ENCODE measurements around the gene PRKCZ.
"Not testable (repeated sequence)": the region's sequence is repeated elsewhere in the genome, so short reads cannot be mapped to it uniquely, and the experiment has no call there.

Gene PRKCZ

GRCh38 chr1:2101531-2101930 lies 51.3 kb downstream of the PRKCZ start:
- no peak for DNase-seq (ENCODE audit: low read depth in 2 of 2)

DNA sequence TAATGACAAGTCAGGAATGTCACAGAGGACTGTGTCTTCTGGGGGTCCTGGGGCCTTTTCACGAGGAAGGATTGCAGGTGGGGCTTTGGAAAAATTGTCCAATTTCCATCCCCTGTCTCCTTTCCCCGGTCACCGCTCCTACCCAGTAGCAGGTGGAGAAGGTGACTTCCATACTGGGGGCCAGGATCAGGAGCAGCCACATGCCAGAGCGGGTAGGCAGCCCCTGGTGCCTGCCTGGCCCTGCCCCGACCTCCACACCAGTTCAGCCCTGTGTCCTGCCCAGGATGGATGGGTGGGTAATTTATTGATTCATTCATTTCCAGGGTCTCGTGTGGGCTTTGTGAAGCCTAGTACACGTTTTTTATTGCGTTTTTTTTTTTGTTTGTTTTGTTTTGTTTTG lies 51.7 kb downstream of the PRKCZ start:
- DNase-seq (ENCODE audit: low read depth in 2 of 2) = no peak

DNA sequence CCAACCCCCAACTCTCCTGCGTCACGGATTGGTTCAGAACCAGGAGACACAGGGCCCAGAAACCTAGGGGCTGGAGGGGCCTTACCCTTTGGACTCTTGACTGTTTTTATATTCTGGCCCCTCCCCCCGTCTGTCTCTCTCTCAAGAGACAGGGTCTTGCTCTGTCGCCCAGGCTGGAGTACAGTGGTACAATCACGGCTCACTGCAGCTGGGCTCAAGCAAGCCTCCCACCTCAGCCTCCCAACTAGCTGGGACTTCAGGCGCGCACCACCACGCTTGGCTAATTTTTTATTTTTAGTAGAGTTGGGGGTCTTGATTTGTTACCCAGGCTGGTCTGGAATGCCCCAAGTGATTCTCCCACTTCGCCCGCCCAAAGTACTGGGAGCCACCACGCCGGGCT lies 52.5 kb downstream of the PRKCZ start:
- DNase-seq (ENCODE audit: low read depth in 2 of 2) = no peak

DNA sequence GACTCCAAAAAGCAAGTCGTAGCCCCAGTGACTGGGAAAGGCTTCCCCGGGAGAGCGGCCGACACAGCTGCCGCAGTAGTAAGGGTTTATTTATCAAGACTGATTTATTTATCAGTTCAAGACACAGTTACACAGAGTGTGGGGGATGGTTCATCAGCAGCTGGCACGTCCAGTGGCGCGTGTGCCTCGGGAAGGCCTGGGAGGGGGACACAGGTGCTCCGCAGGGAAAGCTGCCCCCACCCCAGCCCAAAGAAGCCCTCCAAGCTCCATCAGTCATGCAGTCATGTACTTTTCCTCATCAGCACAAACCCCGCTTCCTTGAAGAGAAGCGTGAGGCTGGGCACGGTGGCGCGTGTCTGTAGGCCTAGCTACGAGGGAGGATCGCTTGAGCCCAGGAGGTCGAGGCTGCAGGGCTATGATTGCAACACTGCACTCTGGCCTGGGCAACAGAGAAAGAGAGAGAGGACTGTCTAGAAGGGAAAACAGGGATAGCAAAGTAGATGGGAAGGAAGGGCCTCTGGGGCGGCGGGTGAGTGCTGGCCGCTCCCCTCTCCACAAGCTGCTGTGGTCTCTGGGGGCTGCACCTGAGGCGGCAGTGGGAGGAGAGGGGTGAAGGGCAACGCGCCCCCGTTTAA lies 53.2 kb downstream of the PRKCZ start:
- DNase-seq (ENCODE audit: low read depth in 2 of 2) = no peak

DNA sequence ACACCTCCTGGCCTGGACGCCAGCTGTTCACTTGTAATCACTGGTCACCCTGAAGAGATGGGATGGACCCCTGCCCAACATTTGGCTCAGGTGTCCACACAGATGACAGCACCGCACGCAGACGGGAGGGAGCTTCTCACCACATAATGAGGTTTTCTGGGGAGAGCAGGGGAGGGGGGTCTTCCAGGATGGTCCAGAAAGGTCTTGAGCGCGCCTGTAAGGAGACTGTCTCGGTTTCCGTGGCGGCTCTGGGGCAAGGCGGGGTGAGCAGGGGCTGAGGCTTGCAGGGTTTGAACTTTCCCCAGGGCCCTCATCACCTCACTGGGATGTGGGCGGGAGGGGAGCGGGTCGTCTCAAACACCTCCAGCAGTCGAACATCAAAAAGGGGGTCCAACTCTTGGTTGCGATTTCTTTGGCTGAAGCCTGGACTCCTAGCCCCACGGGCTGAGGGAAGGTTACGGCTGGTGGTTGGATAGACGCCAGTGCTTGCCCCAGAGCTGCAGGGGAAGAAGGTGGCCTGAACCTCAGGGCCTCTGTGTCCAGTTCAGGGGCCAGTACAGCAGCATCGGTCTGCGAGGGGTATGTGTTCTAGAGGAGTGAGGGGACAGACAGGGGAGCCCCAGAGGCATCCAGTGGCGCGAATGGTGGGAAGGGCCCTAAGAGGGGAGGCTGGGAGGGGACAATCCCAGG lies 53.8 kb downstream of the PRKCZ start:
- DNase-seq (ENCODE audit: low read depth in 2 of 2) = no peak

- no peak for DNase-seq (ENCODE audit: low read depth in 2 of 2)
These were observed 54.6 kb downstream of the PRKCZ start for GRCh38 chr1:2104621-2105427.

GRCh38 chr1:2105781-2106524 lies 55.7 kb downstream of the PRKCZ start:
- no peak for DNase-seq (ENCODE audit: low read depth in 2 of 2)

GRCh38 chr1:2106659-2107405 lies 56.6 kb downstream of the PRKCZ start:
- no peak for DNase-seq (ENCODE audit: low read depth in 2 of 2)

DNA sequence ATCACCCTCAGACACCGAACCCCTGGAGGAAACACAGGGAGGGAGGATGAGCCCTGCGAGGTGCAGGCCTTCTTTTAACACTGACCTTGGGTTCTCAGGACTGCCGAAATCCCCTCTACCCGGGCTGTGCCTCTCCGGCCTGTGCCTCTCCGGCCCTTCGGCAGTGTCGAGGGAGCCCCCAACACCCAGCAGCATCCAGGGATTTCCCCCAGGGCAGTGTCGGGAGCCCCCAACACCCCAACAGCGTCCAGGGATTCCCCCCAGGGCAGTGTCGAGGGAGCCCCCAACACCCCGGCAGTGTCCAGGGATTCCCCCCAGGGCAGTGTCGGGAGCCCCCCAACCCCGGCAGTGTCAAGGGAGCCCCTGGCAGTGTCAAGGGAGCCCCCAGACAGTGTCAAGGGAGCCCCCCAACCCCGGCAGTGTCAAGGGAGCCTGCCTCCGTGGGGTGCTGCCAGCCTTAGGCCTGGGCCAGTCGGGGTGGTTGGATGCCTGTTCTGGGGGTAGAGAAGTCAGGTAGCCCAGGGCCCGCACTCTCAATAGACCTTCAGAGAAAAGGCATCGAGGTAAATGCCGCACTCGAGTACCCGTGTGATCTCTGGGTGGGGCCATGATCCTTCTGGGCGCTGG lies 57.5 kb downstream of the PRKCZ start:
- no peak for DNase-seq (ENCODE audit: low read depth in 2 of 2)

- peak in 1 of 2 experiments; percentile 2 for DNase-seq (ENCODE audit: low read depth in 2 of 2)
These were observed 58.1 kb downstream of the PRKCZ start for GRCh38 chr1:2108213-2108876.

DNA sequence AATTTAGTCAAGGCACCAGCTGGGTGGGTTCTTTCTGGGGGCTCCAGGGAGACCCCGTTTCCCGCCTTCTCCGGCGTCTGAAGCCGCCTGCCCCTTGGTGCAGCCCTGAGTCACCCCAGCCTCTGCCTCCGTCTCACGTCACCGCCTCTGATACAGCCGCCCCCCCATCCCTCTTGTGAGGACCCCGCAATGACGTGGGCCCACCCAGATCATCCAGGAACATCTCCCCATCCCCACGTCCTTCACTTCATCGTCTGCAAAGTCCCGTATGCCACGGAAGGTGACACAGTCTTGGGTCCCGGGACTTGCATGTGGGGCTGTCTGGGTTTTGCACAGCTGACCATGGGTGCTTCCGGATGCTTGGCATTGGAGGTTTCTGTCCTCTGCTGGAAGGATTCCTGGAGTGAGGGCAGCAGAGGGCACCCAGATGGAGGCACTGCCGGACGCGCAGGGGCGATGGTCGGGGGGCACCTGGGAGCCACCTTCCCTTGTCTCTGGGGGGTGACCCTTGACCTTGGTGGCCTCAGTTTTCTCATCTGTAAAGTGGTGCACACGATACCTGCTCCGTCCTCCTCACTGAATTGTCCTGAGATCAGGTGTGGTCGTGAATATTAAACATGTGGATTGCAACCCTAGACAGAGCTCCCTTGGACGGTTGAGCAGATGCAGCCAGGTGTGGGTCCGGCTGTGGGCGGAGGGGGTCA lies 58.8 kb downstream of the PRKCZ start:
- DNase-seq (ENCODE audit: low read depth in 2 of 2) = no peak

DNA sequence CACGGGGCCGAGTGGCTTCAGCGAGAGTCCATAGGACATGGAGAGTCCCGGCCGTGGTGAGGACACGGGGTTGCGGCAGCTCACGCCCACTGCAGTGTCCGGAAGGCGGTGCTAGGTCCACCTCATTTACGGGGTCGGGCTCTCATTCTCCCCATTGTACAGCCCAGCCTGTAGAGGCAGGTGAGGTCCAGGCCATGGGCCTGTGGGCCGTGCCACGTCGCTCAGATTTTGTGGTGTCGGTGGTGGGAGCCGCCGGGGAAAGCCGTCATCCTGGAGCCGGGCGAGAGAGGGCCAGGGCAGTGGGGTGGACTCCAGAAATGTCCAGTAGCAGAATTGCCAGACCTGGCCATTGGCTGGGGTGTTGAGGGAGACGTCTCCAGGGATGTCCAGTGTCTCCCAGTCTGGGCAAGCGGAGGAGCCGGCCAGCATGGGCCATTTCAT lies 59.4 kb downstream of the PRKCZ start:
- no peak for DNase-seq (ENCODE audit: low read depth in 2 of 2)

- no peak for DNase-seq (ENCODE audit: low read depth in 2 of 2)
These were observed 60.1 kb downstream of the PRKCZ start for GRCh38 chr1:2110191-2110737.

- DNase-seq (ENCODE audit: low read depth in 2 of 2) = no peak
These were observed 60.8 kb downstream of the PRKCZ start for GRCh38 chr1:2110738-2111673.

DNA sequence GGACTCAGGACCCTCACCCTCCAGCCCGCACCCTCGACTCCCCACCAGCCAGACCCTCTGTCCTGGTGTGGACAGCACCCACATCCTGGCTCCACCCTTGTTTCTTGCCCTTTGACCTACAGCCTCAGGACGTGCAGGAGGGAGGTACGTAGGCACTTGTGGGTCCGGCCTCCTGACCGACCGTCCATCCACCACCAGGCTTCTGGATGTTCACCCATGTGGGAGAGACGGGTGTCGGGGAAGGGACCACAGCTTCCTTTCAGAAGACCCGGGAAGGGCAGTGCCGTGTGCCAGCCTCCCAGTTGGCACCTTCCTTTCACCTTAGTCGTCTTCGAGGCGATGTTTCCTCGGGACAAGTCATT lies 61.4 kb downstream of the PRKCZ start:
- DNase-seq (ENCODE audit: low read depth in 2 of 2) = no peak

- no peak for DNase-seq (ENCODE audit: low read depth in 2 of 2)
These were observed 62.1 kb downstream of the PRKCZ start for GRCh38 chr1:2112280-2112701.

- DNase-seq (ENCODE audit: low read depth in 2 of 2) = no peak
These were observed 63.5 kb downstream of the PRKCZ start for GRCh38 chr1:2113620-2114135.

GRCh38 chr1:2114635-2115007 lies 64.4 kb downstream of the PRKCZ start:
- DNase-seq (ENCODE audit: low read depth in 2 of 2) = not testable (repeated sequence)
